Endothelial cell of umbilical vein (primary cell): ENCODE results near the gene CRABP1.

ENCODE experiments used
- CTCF ChIP-seq, 2 donors: IDR thresholded peaks; 1 replicate in 1 of 2; 2 replicates in 1 of 2; pipeline ENCODE4 v1.5.1; 2011; ENCODE audit warnings: low read length in 2 of 2, mild to moderate bottlenecking in 2 of 2, moderate library complexity in 2 of 2, control low read depth in 1 of 2, inconsistent platforms in 1 of 2, low read depth in 1 of 2; ENCODE audit not compliant: insufficient read depth in 1 of 2; ENCODE audit errors: extremely low read depth in 1 of 2
- EZH2 ChIP-seq: IDR thresholded peaks from 2 replicates; pipeline ENCODE4 v1.6.1; 2012; ENCODE audit warnings: borderline replicate concordance, low read depth, mild to moderate bottlenecking, moderate library complexity, low read length, inconsistent platforms; ENCODE audit not compliant: severe bottlenecking
- POLR2A ChIP-seq: IDR thresholded peaks from 2 replicates; pipeline ENCODE4 v1.6.1; 2012; ENCODE audit warnings: low read depth, mild to moderate bottlenecking, control low read depth, low read length

- TF ChIP-seq POLR2A (no peak), CTCF (IDR thresholded peaks at IDR 0.05; ENCODE audit: extremely low read depth in 1 of 2, insufficient read depth in 1 of 2, low read depth in 1 of 2, low read length in 2 of 2) (no peak), EZH2 (no peak)
These were observed 22.7 kb downstream of the CRABP1 start for GRCh38 chr15:78362716-78363380.
